ENCODE measurements around the gene SEPTIN5. TPM values are rescaled to one million over a fixed set of nuclear protein-coding genes. Genes with fewer than 3 reads are reported as not detected.

SEPTIN5 gene
- polyA plus RNA-seq, 1 of the 3 experiments (the other 2 are of a cell fraction), result 14.0 TPM

GRCh38 chr22:19754701-19755144, 40.4 kb downstream of the SEPTIN5 start (continued):
- TF ChIP-seq CHD2 (IDR thresholded peaks at IDR 0.05; ENCODE audit: low read length, partially characterized antibody), result no peak

- 15% methylated on average over 36 of the region's 59 CpGs for WGBS (ENCODE audit: low lambda C conversion rate)
- Histone ChIP-seq H3K27me3 (ENCODE audit: insufficient read depth) (peaks cover 53% of the 10 kb centered on the region), H3K9ac (no peak overlapping the region), H3F3A (replicated peaks; ENCODE audit: insufficient read depth) (no peaks in the 10 kb centered on the region), H3K4me2 (peak overlapping the region; percentile 41; the same call in 1 of the 2 replicates), H3K9me2 (no peaks in the 10 kb centered on the region), H3K4me3 (ENCODE audit: low read depth in 2 of 2, low read length in 1 of 2) (no peak overlapping the region; a peak in 1 of 4 replicates), H2AFZ (ENCODE audit: low read depth) (no peak overlapping the region), H3K27ac (ENCODE audit: low read depth in 2 of 2, low read length in 1 of 2) (no peak overlapping the region), H3K9me3 (no peaks in the 10 kb centered on the region), H3K4me1 (ENCODE audit: control insufficient read depth in 1 of 2, insufficient read depth in 2 of 2, low read depth in 1 of 2, low read length in 1 of 2) (peaks cover 0 to 6% of the 10 kb centered on the region in 2 experiments; a peak in 2 of 4 replicates), H3K79me2 (ENCODE audit: insufficient read depth) (no peaks in the 10 kb centered on the region), H3K36me3 (replicated peaks in 1 of 2; ENCODE audit: control insufficient read depth in 1 of 2, insufficient read depth in 2 of 2, low read length in 1 of 2) (no peaks in the 10 kb centered on the region), H4K20me1 (ENCODE audit: insufficient read depth) (no peaks in the 10 kb centered on the region)
- DNase-seq, result no peak
- TF ChIP-seq CHD2 (IDR thresholded peaks at IDR 0.05; ENCODE audit: low read length, partially characterized antibody), result no peak
- no peak for TF ChIP-seq POLR2AphosphoS5 (IDR thresholded peaks at IDR 0.05; ENCODE audit: low read depth, low read length)
- no peak for TF ChIP-seq FOSL2 (IDR thresholded peaks at IDR 0.05; ENCODE audit: borderline replicate concordance, low read depth)
- TF ChIP-seq USF2 (IDR thresholded peaks at IDR 0.05; ENCODE audit: borderline replicate concordance, low read depth, low read length), result no peak
- no peak for TF ChIP-seq TAF1 (IDR thresholded peaks at IDR 0.05; ENCODE audit: borderline replicate concordance, low read depth, low read length)
- TF ChIP-seq JUND (IDR thresholded peaks at IDR 0.05), result no peak
- no peak for TF ChIP-seq ELF1 (IDR thresholded peaks at IDR 0.05)
- TF ChIP-seq RFX5 (IDR thresholded peaks at IDR 0.05; ENCODE audit: low read length), result no peak
- no peak for TF ChIP-seq SMC3 (IDR thresholded peaks at IDR 0.05; ENCODE audit: low read depth, low read length)
- no peak for TF ChIP-seq TEAD4 (IDR thresholded peaks at IDR 0.05; ENCODE audit: borderline replicate concordance, insufficient read depth)
- TF ChIP-seq GATA2 (CRISPR knock-in tag; IDR thresholded peaks at IDR 0.05), result no peak
- TF ChIP-seq NFIC (IDR thresholded peaks at IDR 0.05; ENCODE audit: borderline replicate concordance), result no peak
- no peak for TF ChIP-seq MAX (IDR thresholded peaks at IDR 0.05; ENCODE audit: low read depth)
- TF ChIP-seq USF1 (IDR thresholded peaks at IDR 0.05; ENCODE audit: borderline replicate concordance, low read depth), result no peak
- TF ChIP-seq YY1 (IDR thresholded peaks at IDR 0.05; ENCODE audit: low read depth), result no peak
- TF ChIP-seq IRF3 (IDR thresholded peaks at IDR 0.05; ENCODE audit: low read depth, low read length), result no peak
- no peak for TF ChIP-seq EZH2phosphoT487 (IDR thresholded peaks at IDR 0.05; ENCODE audit: borderline replicate concordance, low read depth)
- no peak for TF ChIP-seq MXI1 (IDR thresholded peaks at IDR 0.05; ENCODE audit: low read depth, low read length)
- TF ChIP-seq FOXM1 (IDR thresholded peaks at IDR 0.05; ENCODE audit: low read depth), result no peak
- no peak for TF ChIP-seq RXRA (IDR thresholded peaks at IDR 0.05; ENCODE audit: borderline replicate concordance, low read depth)
- ChIA-PET CTCF (interaction anchor here (0.8 to 2.5 kb wide), 9 partner anchors 9 to 155 kb away, joined by 3 to 15 read pairs (median 5); no protein-coding TSS in a partner anchor), POLR2A (no interaction called here)
These were observed 40.9 kb downstream of the SEPTIN5 start for GRCh38 chr22:19755145-19755710.
